Calu3 (cell line): ENCODE measurements around the gene CFAP68. TPM values are rescaled to one million over a fixed set of nuclear protein-coding genes. Genes with fewer than 3 reads are reported as not detected.

Experiments used
- BruUV-seq: library from RNA; stranded (reverse); fragments of 400-500 nt; replicated peaks from 2 replicates; lab custom pipeline; 2021; lab: Mats Ljungman, UMichigan
- CTCF ChIA-PET: fragments of 300-600 bp; sonication (Branson Sonifier 250); formaldehyde crosslinking; loops from one replicate; lab custom pipeline; 2022; ENCODE audit warnings: antibody characterized with exemption; lab: Charles Lee
- DNase-seq: peaks from one replicate; pipeline ENCODE4 v3.0.0; 2022
- H3K27ac Mint-ChIP-seq: one replicate; pipeline ENCODE4 v1.8.0; 2022; ENCODE audit warnings: mixed read lengths; ENCODE audit not compliant: unreplicated experiment
- H3K27me3 Mint-ChIP-seq: one replicate; pipeline ENCODE4 v1.8.0; 2022; ENCODE audit warnings: mixed read lengths; ENCODE audit not compliant: unreplicated experiment
- H3K36me3 Mint-ChIP-seq: one replicate; pipeline ENCODE4 v1.8.0; 2022; ENCODE audit warnings: mild to moderate bottlenecking, moderate library complexity, mixed read lengths; ENCODE audit not compliant: insufficient read depth, unreplicated experiment
- H3K4me1 Mint-ChIP-seq: one replicate; pipeline ENCODE4 v1.8.0; 2022; ENCODE audit warnings: mild to moderate bottlenecking, low read depth, mixed read lengths; ENCODE audit not compliant: unreplicated experiment
- H3K4me3 Mint-ChIP-seq: one replicate; pipeline ENCODE4 v1.8.0; 2022; ENCODE audit warnings: mild to moderate bottlenecking, low read depth, moderate library complexity, mixed read lengths; ENCODE audit not compliant: unreplicated experiment
- H3K9me3 Mint-ChIP-seq: one replicate; pipeline ENCODE4 v1.8.0; 2022; ENCODE audit warnings: low read depth, mixed read lengths; ENCODE audit not compliant: unreplicated experiment
- intact Hi-C: fragments of 100-400 bp; cut with micrococcal nuclease; formaldehyde crosslinking; loops from one replicate; pipeline ENCODE4 v1.10.0; 2022; ENCODE audit not compliant: unreplicated experiment
- total RNA-seq: library from RNA; stranded (reverse); gene quantifications from 2 replicates; pipeline ENCODE4 v1.2.3, GENCODE V29; 2022
- TF ChIP-seq, protein P1 (sequence below): fragments of 200-600 bp; IDR thresholded peaks from one replicate; pipeline ENCODE4 v1.8.0; 2022; ENCODE audit warnings: antibody characterized with exemption; ENCODE audit not compliant: unreplicated experiment

Gene CFAP68
- total RNA-seq, 1 experiment from 2014 or later, result 28.1 TPM

DNA sequence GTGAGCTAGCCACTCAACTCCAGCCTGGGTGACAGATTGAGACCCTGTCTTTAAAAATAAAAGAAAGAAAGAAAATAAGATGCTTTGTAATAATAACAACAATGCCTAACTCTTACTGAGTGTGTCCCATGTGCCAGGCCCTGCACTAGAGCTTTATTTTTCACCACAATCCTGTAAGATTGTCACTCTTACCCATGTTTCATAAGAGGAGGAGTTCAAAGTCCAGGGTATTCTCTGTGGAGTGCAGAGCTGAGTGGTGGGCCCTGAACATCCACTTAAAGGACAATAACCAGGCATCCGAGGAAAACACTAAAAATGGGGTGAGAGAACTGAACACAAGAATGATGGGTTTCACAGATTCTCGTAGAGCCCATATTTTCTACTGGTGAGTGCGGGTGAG, 38.4 kb downstream of the CFAP68 start:
- CTCF ChIA-PET, result interaction anchor here (0.7 to 1.2 kb wide), 2 partner anchors 9 to 203 kb away, joined by 4 read pairs; no protein-coding TSS in a partner anchor
- no peaks in the 10 kb centered on the region for H3K27me3 Mint-ChIP-seq
- H3K4me3 Mint-ChIP-seq, result no peak overlapping the region
- TF ChIP-seq, protein P1, sequence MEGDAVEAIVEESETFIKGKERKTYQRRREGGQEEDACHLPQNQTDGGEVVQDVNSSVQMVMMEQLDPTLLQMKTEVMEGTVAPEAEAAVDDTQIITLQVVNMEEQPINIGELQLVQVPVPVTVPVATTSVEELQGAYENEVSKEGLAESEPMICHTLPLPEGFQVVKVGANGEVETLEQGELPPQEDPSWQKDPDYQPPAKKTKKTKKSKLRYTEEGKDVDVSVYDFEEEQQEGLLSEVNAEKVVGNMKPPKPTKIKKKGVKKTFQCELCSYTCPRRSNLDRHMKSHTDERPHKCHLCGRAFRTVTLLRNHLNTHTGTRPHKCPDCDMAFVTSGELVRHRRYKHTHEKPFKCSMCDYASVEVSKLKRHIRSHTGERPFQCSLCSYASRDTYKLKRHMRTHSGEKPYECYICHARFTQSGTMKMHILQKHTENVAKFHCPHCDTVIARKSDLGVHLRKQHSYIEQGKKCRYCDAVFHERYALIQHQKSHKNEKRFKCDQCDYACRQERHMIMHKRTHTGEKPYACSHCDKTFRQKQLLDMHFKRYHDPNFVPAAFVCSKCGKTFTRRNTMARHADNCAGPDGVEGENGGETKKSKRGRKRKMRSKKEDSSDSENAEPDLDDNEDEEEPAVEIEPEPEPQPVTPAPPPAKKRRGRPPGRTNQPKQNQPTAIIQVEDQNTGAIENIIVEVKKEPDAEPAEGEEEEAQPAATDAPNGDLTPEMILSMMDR, result no peak
- BruUV-seq, result no TSS peak
- no peak overlapping the region for H3K27ac Mint-ChIP-seq
- H3K36me3 Mint-ChIP-seq, result peaks cover 7% of the 10 kb centered on the region
- H3K9me3 Mint-ChIP-seq, result no peaks in the 10 kb centered on the region
- intact Hi-C loops, result no loop called here
- H3K4me1 Mint-ChIP-seq, result no peaks in the 10 kb centered on the region
- no peak for DNase-seq

- TF ChIP-seq, protein P1, result no peak
- H3K4me3 Mint-ChIP-seq, result peak within 1 kb of the TSS; percentile 70
- intact Hi-C loops, result no loop called here
- H3K9me3 Mint-ChIP-seq, result no peaks in the 10 kb centered on the region
- peaks cover 7% of the 10 kb centered on the region for H3K36me3 Mint-ChIP-seq
- no peaks in the 10 kb centered on the region for H3K27me3 Mint-ChIP-seq
- CTCF ChIA-PET, result interaction anchor here (1.2 kb wide), 2 partner anchors 8 to 63 kb away, joined by 4 to 9 read pairs; no protein-coding TSS in a partner anchor
- peak; percentile 78 for DNase-seq
- peaks cover 6% of the 10 kb centered on the region for H3K4me1 Mint-ChIP-seq
- no TSS peak for BruUV-seq
- H3K27ac Mint-ChIP-seq, result peak within 1 kb of the TSS; percentile 77
Measured at GRCh38 chr11:111918390-111919256, 39.3 kb downstream of the CFAP68 start, which contains the start of gene C11orf52. TSS of gene C11orf52 (plus strand) at chr11:111918913. CDS start at chr11:111918973, 60 bp downstream.

DNA sequence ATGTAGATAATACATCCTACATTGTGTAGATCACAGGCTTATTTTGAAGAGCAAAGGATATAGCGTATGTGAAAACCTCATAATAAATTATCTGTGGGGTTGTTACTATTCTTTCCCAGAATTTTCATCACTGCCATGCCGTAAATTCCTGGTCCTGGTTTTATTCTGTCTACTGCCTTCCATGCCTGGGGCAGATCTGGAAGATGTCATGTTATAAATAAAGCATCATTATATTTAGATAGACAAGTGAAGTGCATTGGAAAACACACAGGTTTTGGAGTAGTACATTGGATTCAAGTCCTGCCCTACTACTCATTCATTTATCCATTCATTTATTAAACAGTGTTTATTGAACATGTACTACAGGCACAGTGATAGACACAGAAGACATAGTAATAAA, 41.6 kb downstream of the CFAP68 start:
- H3K36me3 Mint-ChIP-seq, result peaks cover 7% of the 10 kb centered on the region
- no peak for DNase-seq
- H3K4me3 Mint-ChIP-seq, result no peak overlapping the region
- TF ChIP-seq, protein P1, result no peak
- intact Hi-C loops, result no loop called here
- H3K4me1 Mint-ChIP-seq, result peaks cover 20% of the 10 kb centered on the region
- no peak overlapping the region for H3K27ac Mint-ChIP-seq
- CTCF ChIA-PET, result no interaction called here
- BruUV-seq, result no TSS peak
- H3K27me3 Mint-ChIP-seq, result no peaks in the 10 kb centered on the region
- H3K9me3 Mint-ChIP-seq, result no peaks in the 10 kb centered on the region

GRCh38 chr11:111921541-111922230, 42.3 kb downstream of the CFAP68 start:
- CTCF ChIA-PET, result no interaction called here
- DNase-seq, result no peak
- Mint-ChIP-seq H3K36me3 (peaks cover 12% of the 10 kb centered on the region), H3K27ac (no peak overlapping the region), H3K27me3 (no peaks in the 10 kb centered on the region), H3K4me1 (peaks cover 23% of the 10 kb centered on the region), H3K4me3 (no peak overlapping the region), H3K9me3 (no peaks in the 10 kb centered on the region)
- BruUV-seq, result no TSS peak
- intact Hi-C loops, result no loop called here
- TF ChIP-seq, protein P1, result no peak
